Gastrocnemius medialis (tissue), 4 donors: ENCODE measurements around the gene FBXO7. TPM values are rescaled to one million over a fixed set of nuclear protein-coding genes. Genes with fewer than 3 reads are reported as not detected.

Experiments
- ATAC-seq, 2 donors: fragments of 150-250 bp; one replicate each; pipeline ENCODE4 v1.9.1; 2016
- DNase-seq, 2 donors: peaks; one replicate each; pipeline ENCODE4 v3.0.0-alpha.2; 2019
- H3K27ac ChIP-seq, 4 donors: fragments of 200-600 bp; sonication (generic); 1 replicate in 1 of 4; 2 replicates in 3 of 4; pipeline ENCODE4 v1.5.1; 2016 to 2018; ENCODE audit warnings: mild to moderate bottlenecking in 2 of 4, moderate library complexity in 1 of 4
- H3K27me3 ChIP-seq, 3 donors: fragments of 200-600 bp; sonication (generic) in 2 of 3; 1 replicate in 1 of 3; 2 replicates in 2 of 3; pipeline versions ENCODE4 v1.5.1 to v1.6.0; 2016 to 2019; ENCODE audit warnings: mild to moderate bottlenecking in 1 of 3, moderate library complexity in 1 of 3
- H3K36me3 ChIP-seq, 2 donors: fragments of 200-600 bp; sonication (generic) in 1 of 2; one replicate each; pipeline ENCODE4 v1.5.1; 2017 to 2018
- H3K4me1 ChIP-seq, 2 donors: fragments of 200-600 bp; sonication (generic) in 1 of 2; one replicate each; pipeline ENCODE4 v1.5.1; 2016 to 2017; ENCODE audit warnings: mild to moderate bottlenecking in 2 of 2
- H3K4me3 ChIP-seq, 4 donors: fragments of 200-600 bp; sonication (generic) in 3 of 4; 1 replicate in 1 of 4; 2 replicates in 3 of 4; pipeline ENCODE4 v1.5.1; 2016 to 2019; ENCODE audit warnings: mild to moderate bottlenecking in 2 of 4
- H3K9me3 ChIP-seq, 3 donors: fragments of 200-600 bp; sonication (generic) in 2 of 3; 1 replicate in 1 of 3; 2 replicates in 2 of 3; pipeline ENCODE4 v1.5.1; 2016 to 2019
- CTCF ChIP-seq, 5 experiments: fragments of 450-650 bp in 3 of 5; fragments of 200-600 bp in 2 of 5; sonication (generic) in 2 of 5; IDR thresholded peaks in 4 of 5; conservative IDR thresholded peaks in 1 of 5; 1 replicate in 4 of 5; 2 replicates in 1 of 5; pipeline ENCODE4 v1.5.1; 2016 to 2019; ENCODE audit warnings: antibody characterized with exemption in 5 of 5, mild to moderate bottlenecking in 3 of 5, moderate library complexity in 3 of 5
- POLR2A ChIP-seq, 2 donors: fragments of 450-650 bp; IDR thresholded peaks; one replicate each; pipeline ENCODE4 v1.6.1; 2017; ENCODE audit warnings: antibody characterized with exemption in 2 of 2, mild to moderate bottlenecking in 2 of 2, moderate library complexity in 2 of 2
- in situ Hi-C, 4 donors: fragments of 200-750 bp; cut with MboI; loops; one replicate each; pipeline versions ENCODE4 v1.15.0 to v1.8.0; 2017; ENCODE audit warnings: low sequenced_read_pairs in 4 of 4
- intact Hi-C: fragments of 100-400 bp; cut with DNase I; formaldehyde crosslinking; loops from one replicate; pipeline ENCODE4 v1.15.1; 2023; ENCODE audit warnings: low total_unique reads
- total RNA-seq, 4 donors: library from RNA; depleted of rRNA; stranded (reverse); fragments of >200 nt; gene quantifications; one replicate each; pipeline versions ENCODE4 v1.1.0 to v1.2.3, GENCODE V29; 2016

The FBXO7 gene
- total RNA-seq, 4 donors from 2014 or later = 30.6 to 40.7 (median 31.8) TPM

GRCh38 chr22:32490279-32490678, 15.7 kb downstream of the FBXO7 start:
- Histone ChIP-seq H3K36me3 (peaks cover 10 to 93% of the 10 kb centered on the region in 2 donors), H3K27ac (no peak overlapping the region), H3K4me1 (no peaks in the 10 kb centered on the region), H3K9me3 (no peaks in the 10 kb centered on the region), H3K4me3 (no peak overlapping the region), H3K27me3 (no peaks in the 10 kb centered on the region)
- ATAC-seq (no peak), DNase-seq (no peak)
- in situ Hi-C loops (no loop called here), intact Hi-C loops (no loop called here)
- no peak for TF ChIP-seq CTCF (IDR thresholded peaks at IDR 0.05 in 4 of 5, conservative IDR thresholded peaks at IDR 0.05 in 1 of 5)
- TF ChIP-seq POLR2A (IDR thresholded peaks at IDR 0.05) = no peak

DNA sequence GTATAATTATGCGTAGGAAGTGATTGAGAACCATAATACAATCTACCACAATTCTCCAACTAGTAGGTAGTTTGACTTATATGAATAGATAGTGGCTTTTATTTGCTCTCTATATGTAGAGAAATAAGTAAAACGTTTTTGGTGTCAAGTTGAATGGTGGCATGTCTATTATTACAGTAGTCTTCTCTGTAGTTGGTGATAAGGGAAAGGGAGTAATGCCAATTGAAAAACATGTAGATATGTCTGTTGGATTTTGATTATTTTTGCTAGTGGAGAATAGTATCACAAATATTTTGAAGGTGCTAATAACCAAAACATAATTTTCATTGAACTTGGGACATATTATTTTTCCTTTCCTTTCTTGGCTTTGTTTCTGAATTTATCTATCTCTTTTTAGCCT, 17.5 kb downstream of the FBXO7 start:
- Histone ChIP-seq H3K9me3 (no peaks in the 10 kb centered on the region), H3K4me3 (no peak overlapping the region), H3K27me3 (no peaks in the 10 kb centered on the region), H3K27ac (no peak overlapping the region), H3K4me1 (no peaks in the 10 kb centered on the region), H3K36me3 (peaks cover 13 to 93% of the 10 kb centered on the region in 2 donors)
- intact Hi-C loops = no loop called here
- in situ Hi-C loops = no loop called here
- TF ChIP-seq POLR2A (IDR thresholded peaks at IDR 0.05) = no peak
- TF ChIP-seq CTCF (IDR thresholded peaks at IDR 0.05 in 4 of 5, conservative IDR thresholded peaks at IDR 0.05 in 1 of 5) = no peak
- ATAC-seq (no peak), DNase-seq (no peak)

GRCh38 chr22:32493551-32493950, 18.9 kb downstream of the FBXO7 start:
- in situ Hi-C loops = no loop called here
- no peak overlapping the region for H3K4me3 ChIP-seq
- ATAC-seq (no peak), DNase-seq (no peak)
- H3K36me3 ChIP-seq = peaks cover 13 to 94% of the 10 kb centered on the region in 2 donors
- H3K9me3 ChIP-seq = no peaks in the 10 kb centered on the region
- TF ChIP-seq POLR2A (IDR thresholded peaks at IDR 0.05) (no peak), CTCF (IDR thresholded peaks at IDR 0.05 in 4 of 5, conservative IDR thresholded peaks at IDR 0.05 in 1 of 5) (no peak)
- no peaks in the 10 kb centered on the region for H3K27me3 ChIP-seq
- intact Hi-C loops = no loop called here
- H3K27ac ChIP-seq = no peak overlapping the region
- H3K4me1 ChIP-seq = no peaks in the 10 kb centered on the region

DNA sequence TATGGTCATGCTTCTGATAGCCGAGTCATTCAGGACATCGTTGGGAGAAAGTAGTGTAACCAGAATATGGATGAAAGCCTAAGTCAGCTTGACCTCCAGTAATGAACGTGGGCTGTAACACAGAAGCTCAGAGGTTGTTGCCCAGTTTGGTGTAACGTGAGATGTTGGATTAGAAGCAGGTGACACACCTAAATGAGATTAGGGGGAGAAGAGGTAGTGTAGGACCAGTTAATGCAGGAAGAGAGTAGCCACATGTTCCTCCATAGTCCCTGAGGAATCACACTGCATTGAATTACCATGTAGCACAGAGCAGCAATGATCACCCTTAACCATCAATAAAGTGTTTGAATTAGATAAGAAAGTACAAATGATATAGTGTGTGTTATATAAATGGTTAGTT, 20.4 kb downstream of the FBXO7 start:
- Histone ChIP-seq H3K9me3 (no peaks in the 10 kb centered on the region), H3K27me3 (no peaks in the 10 kb centered on the region), H3K27ac (no peak overlapping the region), H3K4me1 (no peaks in the 10 kb centered on the region), H3K4me3 (no peak overlapping the region), H3K36me3 (peaks cover 13 to 83% of the 10 kb centered on the region in 2 donors)
- ATAC-seq = no peak
- TF ChIP-seq CTCF (IDR thresholded peaks at IDR 0.05 in 4 of 5, conservative IDR thresholded peaks at IDR 0.05 in 1 of 5) (no peak), POLR2A (IDR thresholded peaks at IDR 0.05) (no peak)
- no peak for DNase-seq
- in situ Hi-C loops = no loop called here
- intact Hi-C loops = no loop called here

- Histone ChIP-seq H3K4me3 (no peak overlapping the region), H3K27me3 (no peaks in the 10 kb centered on the region), H3K9me3 (no peaks in the 10 kb centered on the region), H3K36me3 (peaks cover 3 to 40% of the 10 kb centered on the region in 2 donors), H3K4me1 (no peaks in the 10 kb centered on the region), H3K27ac (no peak overlapping the region)
- intact Hi-C loops (no loop called here), in situ Hi-C loops (no loop called here)
- DNase-seq (no peak), ATAC-seq (no peak)
- TF ChIP-seq CTCF (IDR thresholded peaks at IDR 0.05 in 4 of 5, conservative IDR thresholded peaks at IDR 0.05 in 1 of 5) (no peak), POLR2A (IDR thresholded peaks at IDR 0.05) (no peak)
These were observed 25.1 kb downstream of the FBXO7 start for GRCh38 chr22:32499666-32500065.
